Measurements from ENCODE around the gene LHFPL2.

- TF ChIP-seq POLR2AphosphoS5 (IDR thresholded peaks at IDR 0.05): no peak
- TF ChIP-seq CTCF (IDR thresholded peaks at IDR 0.05): no peak
- no peak for TF ChIP-seq POLR2A (IDR thresholded peaks at IDR 0.05)
Measured at GRCh38 chr5:78475370-78475769, 173.2 kb downstream of the LHFPL2 start.

Measured in prostate gland (tissue), 2 donors.